Ishikawa (cell line): ENCODE measurements around the gene HELZ.

Source experiments
- CEBPB ChIP-seq: IDR thresholded peaks from 2 replicates; pipeline ENCODE4 v1.6.1; 2012
- CREB1 ChIP-seq: IDR thresholded peaks from 2 replicates; pipeline ENCODE4 v1.6.1; 2012; ENCODE audit warnings: low read depth
- EGR1 ChIP-seq: IDR thresholded peaks from 2 replicates; pipeline ENCODE4 v1.6.1; 2012
- EP300 ChIP-seq: IDR thresholded peaks from 2 replicates; pipeline ENCODE4 v1.6.1; 2012; ENCODE audit warnings: borderline replicate concordance
- FOXM1 ChIP-seq: IDR thresholded peaks from 2 replicates; pipeline ENCODE4 v1.6.1; 2012; ENCODE audit warnings: low read depth, borderline replicate concordance
- MAX ChIP-seq: IDR thresholded peaks from 2 replicates; pipeline ENCODE4 v1.6.1; 2012
- NFIC ChIP-seq: IDR thresholded peaks from 2 replicates; pipeline ENCODE4 v1.6.1; 2012
- RAD21 ChIP-seq: IDR thresholded peaks from 2 replicates; pipeline ENCODE4 v1.6.1; 2012; ENCODE audit warnings: low read depth
- REST ChIP-seq: IDR thresholded peaks from 2 replicates; pipeline ENCODE4 v1.6.1; 2012; ENCODE audit warnings: low read depth, mild to moderate bottlenecking
- TAF1 ChIP-seq: IDR thresholded peaks from 2 replicates; pipeline ENCODE4 v1.6.1; 2012; ENCODE audit warnings: low read depth, mild to moderate bottlenecking
- TCF12 ChIP-seq: IDR thresholded peaks from 2 replicates; pipeline ENCODE4 v1.6.1; 2012; ENCODE audit warnings: low read depth
- TEAD4 ChIP-seq: IDR thresholded peaks from 2 replicates; pipeline ENCODE4 v1.6.1; 2012
- USF1 ChIP-seq: IDR thresholded peaks from 2 replicates; pipeline ENCODE4 v1.6.1; 2012
- YY1 ChIP-seq: IDR thresholded peaks from 2 replicates; pipeline ENCODE4 v1.6.1; 2012; ENCODE audit warnings: low read depth
- ZBTB7A ChIP-seq: IDR thresholded peaks from 2 replicates; pipeline ENCODE4 v1.6.1; 2012; ENCODE audit warnings: low read depth

HELZ gene

GRCh38 chr17:67024736-67025135 is 220.3 kb downstream of the HELZ start:
- TF ChIP-seq CREB1: no peak
- no peak for TF ChIP-seq TCF12
- TF ChIP-seq CEBPB: no peak
- no peak for TF ChIP-seq YY1
- no peak for TF ChIP-seq NFIC
- no peak for TF ChIP-seq REST
- no peak for TF ChIP-seq FOXM1
- TF ChIP-seq USF1: no peak
- TF ChIP-seq MAX: no peak

GRCh38 chr17:67022451-67022810 is 222.6 kb downstream of the HELZ start:
- no peak for TF ChIP-seq REST
- TF ChIP-seq YY1: no peak
- TF ChIP-seq TEAD4: no peak

GRCh38 chr17:67021743-67022450 is 223.1 kb downstream of the HELZ start:
- TF ChIP-seq FOXM1 (no peak), CREB1 (no peak), NFIC (no peak), RAD21 (no peak), REST (no peak), TAF1 (no peak), CEBPB (no peak), TEAD4 (no peak), YY1 (no peak), MAX (no peak), ZBTB7A (no peak), EGR1 (no peak)

- no peak for TF ChIP-seq YY1
- TF ChIP-seq EGR1: no peak
- no peak for TF ChIP-seq FOXM1
- TF ChIP-seq NFIC: no peak
- no peak for TF ChIP-seq TEAD4
- no peak for TF ChIP-seq CEBPB
- TF ChIP-seq REST: no peak
- no peak for TF ChIP-seq EP300
- no peak for TF ChIP-seq MAX
- TF ChIP-seq USF1: no peak
- no peak for TF ChIP-seq CREB1
- no peak for TF ChIP-seq ZBTB7A
- TF ChIP-seq TCF12: no peak
- no peak for TF ChIP-seq TAF1
- TF ChIP-seq RAD21: no peak
Observed at GRCh38 chr17:67021196-67021595, 223.8 kb downstream of the HELZ start.
